ENCODE results near the gene SLC37A3.

DNA sequence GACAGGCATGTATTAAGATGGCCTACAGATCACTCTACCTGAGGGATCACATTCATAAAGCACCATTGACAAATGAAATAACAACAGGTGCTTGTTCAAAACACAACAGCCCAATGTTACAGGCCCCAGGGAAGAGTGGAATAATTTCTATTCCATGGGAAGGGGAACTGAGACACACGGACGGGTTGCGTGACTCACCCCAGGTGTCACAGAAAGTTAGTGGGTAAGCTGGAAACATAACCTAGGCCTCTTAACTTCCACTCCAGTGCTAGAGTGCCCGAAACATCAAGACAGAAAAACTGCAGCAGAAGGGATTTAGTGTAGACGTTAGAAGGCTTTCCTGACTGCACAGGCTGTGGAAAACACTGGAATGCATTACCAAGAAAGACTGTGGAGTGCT, 48.3 kb downstream of the SLC37A3 start:
- TF ChIP-seq, protein P1, sequence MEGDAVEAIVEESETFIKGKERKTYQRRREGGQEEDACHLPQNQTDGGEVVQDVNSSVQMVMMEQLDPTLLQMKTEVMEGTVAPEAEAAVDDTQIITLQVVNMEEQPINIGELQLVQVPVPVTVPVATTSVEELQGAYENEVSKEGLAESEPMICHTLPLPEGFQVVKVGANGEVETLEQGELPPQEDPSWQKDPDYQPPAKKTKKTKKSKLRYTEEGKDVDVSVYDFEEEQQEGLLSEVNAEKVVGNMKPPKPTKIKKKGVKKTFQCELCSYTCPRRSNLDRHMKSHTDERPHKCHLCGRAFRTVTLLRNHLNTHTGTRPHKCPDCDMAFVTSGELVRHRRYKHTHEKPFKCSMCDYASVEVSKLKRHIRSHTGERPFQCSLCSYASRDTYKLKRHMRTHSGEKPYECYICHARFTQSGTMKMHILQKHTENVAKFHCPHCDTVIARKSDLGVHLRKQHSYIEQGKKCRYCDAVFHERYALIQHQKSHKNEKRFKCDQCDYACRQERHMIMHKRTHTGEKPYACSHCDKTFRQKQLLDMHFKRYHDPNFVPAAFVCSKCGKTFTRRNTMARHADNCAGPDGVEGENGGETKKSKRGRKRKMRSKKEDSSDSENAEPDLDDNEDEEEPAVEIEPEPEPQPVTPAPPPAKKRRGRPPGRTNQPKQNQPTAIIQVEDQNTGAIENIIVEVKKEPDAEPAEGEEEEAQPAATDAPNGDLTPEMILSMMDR (IDR thresholded peaks at IDR 0.05): no peak
- no peak for TF ChIP-seq POLR2A (IDR thresholded peaks at IDR 0.05)

Data from uterus (tissue), 2 donors.